Measurements from ENCODE around the gene NXPH3. TPM values are rescaled to one million over a fixed set of nuclear protein-coding genes. Genes with fewer than 3 reads are reported as not detected.

The NXPH3 gene
- total and polyA plus RNA-seq, 2 of the 13 experiments (the other 11 are each of a cell fraction or from before 2014, with no cell fraction given), result 0.04 to 0.58 TPM

DNA sequence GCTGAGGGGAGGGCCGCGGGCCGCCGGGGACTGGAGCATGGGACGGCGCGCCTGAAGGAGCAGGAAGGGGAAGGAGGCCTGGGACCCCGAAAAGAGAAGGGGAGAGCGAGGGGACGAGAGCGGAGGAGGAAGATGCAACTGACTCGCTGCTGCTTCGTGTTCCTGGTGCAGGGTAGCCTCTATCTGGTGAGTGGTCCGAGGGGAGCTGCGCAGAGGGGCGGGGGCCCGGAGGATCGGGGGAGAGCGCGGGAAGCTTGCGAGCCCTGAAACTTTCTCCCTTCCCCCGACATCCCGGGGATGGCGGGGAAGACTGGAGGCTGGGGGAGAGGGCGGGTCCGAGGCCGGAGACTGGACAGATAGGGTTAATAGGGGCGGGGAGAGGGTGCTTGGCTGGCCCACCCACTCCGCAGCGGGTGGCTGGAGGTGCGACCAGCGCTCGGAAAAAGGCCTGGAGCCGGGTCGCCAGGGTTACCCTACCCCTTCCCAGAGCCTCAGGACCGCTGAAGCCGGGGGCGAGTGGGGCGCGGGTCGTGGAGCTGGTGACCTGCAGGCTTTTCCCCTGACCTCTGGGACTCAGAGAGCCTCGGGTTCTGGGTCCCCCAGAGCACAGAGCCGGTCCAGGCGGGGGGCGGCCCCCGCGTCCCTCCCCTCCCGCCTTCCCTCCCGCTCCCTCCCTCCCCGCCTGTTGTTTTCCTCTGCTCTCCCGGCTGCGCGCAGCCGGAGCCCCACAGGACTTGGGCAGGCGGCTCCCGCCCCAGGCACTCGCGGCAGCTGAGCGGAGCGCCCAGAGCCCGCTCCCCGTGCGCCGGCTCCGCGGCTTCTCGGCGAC is 631 bp downstream of the NXPH3 start (continued):
- TF ChIP-seq MBNL3 (CRISPR knock-in tag; conservative IDR thresholded peaks at IDR 0.05) (no peak), GLI4 (CRISPR knock-in tag; IDR thresholded peaks at IDR 0.05; ENCODE audit: borderline replicate concordance) (no peak), GATAD2A (CRISPR knock-in tag; IDR thresholded peaks at IDR 0.05) (no peak; the same call in 1 of the 2 replicates), MBD4 (IDR thresholded peaks at IDR 0.05; ENCODE audit: borderline replicate concordance, low read length) (no peak), HDAC1 (CRISPR knock-in tag; IDR thresholded peaks at IDR 0.05) (0 out of 2 replicates have a peak, but pooled peaks have one; percentile 42), ZNF274 (CRISPR knock-in tag; IDR thresholded peaks at IDR 0.05) (no peak), KDM2A (CRISPR knock-in tag; IDR thresholded peaks at IDR 0.05; ENCODE audit: borderline replicate concordance, low read depth) (no peak), SNAI1 (CRISPR knock-in tag; IDR thresholded peaks at IDR 0.05; ENCODE audit: borderline replicate concordance) (0 out of 2 replicates have a peak, but pooled peaks have one; percentile 9), ZFY (CRISPR knock-in tag; IDR thresholded peaks at IDR 0.05) (0 out of 2 replicates have a peak, but pooled peaks have one; percentile 33), ZNF225 (CRISPR knock-in tag; IDR thresholded peaks at IDR 0.05) (0 out of 2 replicates have a peak, but pooled peaks have one; percentile 42), KAT8 (CRISPR knock-in tag; IDR thresholded peaks at IDR 0.05) (no peak), EEA1 (CRISPR knock-in tag; IDR thresholded peaks at IDR 0.05; ENCODE audit: borderline replicate concordance) (no peak), ATF7-NPFF (CRISPR knock-in tag; IDR thresholded peaks at IDR 0.05; ENCODE audit: low read depth) (peak; percentile 37; the same call in 1 of the 2 replicates), ZFP82 (CRISPR knock-in tag; IDR thresholded peaks at IDR 0.05; ENCODE audit: borderline replicate concordance) (peak; percentile 37; the same call in 1 of the 2 replicates), ZNF850 (CRISPR knock-in tag; conservative IDR thresholded peaks at IDR 0.05) (no peak), HDAC2 (CRISPR knock-in tag; IDR thresholded peaks at IDR 0.05) (no peak), ZNF670 (CRISPR knock-in tag; IDR thresholded peaks at IDR 0.05; ENCODE audit: borderline replicate concordance) (peak; percentile 46; the same call in 1 of the 2 replicates), TAF15 (IDR thresholded peaks at IDR 0.05; ENCODE audit: low read depth, low read length, poor library complexity, severe bottlenecking) (no peak), KAT7 (CRISPR knock-in tag; IDR thresholded peaks at IDR 0.05; ENCODE audit: borderline replicate concordance) (no peak), KMT2B (CRISPR knock-in tag; IDR thresholded peaks at IDR 0.05) (peak; percentile 40; the same call in 1 of the 2 replicates), ZNF768 (CRISPR knock-in tag; IDR thresholded peaks at IDR 0.05) (peak; percentile 21; the same call in 1 of the 2 replicates), DNMT1 (CRISPR knock-in tag; IDR thresholded peaks at IDR 0.05) (0 out of 2 replicates have a peak, but pooled peaks have one; percentile 13)
- TF ChIP-seq, protein P1, sequence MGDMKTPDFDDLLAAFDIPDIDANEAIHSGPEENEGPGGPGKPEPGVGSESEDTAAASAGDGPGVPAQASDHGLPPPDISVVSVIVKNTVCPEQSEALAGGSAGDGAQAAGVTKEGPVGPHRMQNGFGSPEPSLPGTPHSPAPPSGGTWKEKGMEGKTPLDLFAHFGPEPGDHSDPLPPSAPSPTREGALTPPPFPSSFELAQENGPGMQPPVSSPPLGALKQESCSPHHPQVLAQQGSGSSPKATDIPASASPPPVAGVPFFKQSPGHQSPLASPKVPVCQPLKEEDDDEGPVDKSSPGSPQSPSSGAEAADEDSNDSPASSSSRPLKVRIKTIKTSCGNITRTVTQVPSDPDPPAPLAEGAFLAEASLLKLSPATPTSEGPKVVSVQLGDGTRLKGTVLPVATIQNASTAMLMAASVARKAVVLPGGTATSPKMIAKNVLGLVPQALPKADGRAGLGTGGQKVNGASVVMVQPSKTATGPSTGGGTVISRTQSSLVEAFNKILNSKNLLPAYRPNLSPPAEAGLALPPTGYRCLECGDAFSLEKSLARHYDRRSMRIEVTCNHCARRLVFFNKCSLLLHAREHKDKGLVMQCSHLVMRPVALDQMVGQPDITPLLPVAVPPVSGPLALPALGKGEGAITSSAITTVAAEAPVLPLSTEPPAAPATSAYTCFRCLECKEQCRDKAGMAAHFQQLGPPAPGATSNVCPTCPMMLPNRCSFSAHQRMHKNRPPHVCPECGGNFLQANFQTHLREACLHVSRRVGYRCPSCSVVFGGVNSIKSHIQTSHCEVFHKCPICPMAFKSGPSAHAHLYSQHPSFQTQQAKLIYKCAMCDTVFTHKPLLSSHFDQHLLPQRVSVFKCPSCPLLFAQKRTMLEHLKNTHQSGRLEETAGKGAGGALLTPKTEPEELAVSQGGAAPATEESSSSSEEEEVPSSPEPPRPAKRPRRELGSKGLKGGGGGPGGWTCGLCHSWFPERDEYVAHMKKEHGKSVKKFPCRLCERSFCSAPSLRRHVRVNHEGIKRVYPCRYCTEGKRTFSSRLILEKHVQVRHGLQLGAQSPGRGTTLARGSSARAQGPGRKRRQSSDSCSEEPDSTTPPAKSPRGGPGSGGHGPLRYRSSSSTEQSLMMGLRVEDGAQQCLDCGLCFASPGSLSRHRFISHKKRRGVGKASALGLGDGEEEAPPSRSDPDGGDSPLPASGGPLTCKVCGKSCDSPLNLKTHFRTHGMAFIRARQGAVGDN (CRISPR knock-in tag; IDR thresholded peaks at IDR 0.05), result peak; percentile 9; the same call in 1 of the 2 replicates
- TF ChIP-seq, protein P2, sequence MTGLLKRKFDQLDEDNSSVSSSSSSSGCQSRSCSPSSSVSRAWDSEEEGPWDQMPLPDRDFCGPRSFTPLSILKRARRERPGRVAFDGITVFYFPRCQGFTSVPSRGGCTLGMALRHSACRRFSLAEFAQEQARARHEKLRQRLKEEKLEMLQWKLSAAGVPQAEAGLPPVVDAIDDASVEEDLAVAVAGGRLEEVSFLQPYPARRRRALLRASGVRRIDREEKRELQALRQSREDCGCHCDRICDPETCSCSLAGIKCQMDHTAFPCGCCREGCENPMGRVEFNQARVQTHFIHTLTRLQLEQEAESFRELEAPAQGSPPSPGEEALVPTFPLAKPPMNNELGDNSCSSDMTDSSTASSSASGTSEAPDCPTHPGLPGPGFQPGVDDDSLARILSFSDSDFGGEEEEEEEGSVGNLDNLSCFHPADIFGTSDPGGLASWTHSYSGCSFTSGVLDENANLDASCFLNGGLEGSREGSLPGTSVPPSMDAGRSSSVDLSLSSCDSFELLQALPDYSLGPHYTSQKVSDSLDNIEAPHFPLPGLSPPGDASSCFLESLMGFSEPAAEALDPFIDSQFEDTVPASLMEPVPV (CRISPR knock-in tag; IDR thresholded peaks at IDR 0.05), result 0 out of 2 replicates have a peak, but pooled peaks have one; percentile 70

All from HepG2 (cell line).